Esophagus squamous epithelium (tissue), 5 donors: Measurements from ENCODE around the gene LTBP2. TPM values are rescaled to one million over a fixed set of nuclear protein-coding genes. Genes with fewer than 3 reads are reported as not detected.

ENCODE experiments used
- DNase-seq: peaks from one replicate; lab custom pipeline; 2025; lab: John Stamatoyannopoulos, UW
- H3K27ac ChIP-seq, 4 donors: fragments of 200-600 bp; sonication (generic); one replicate each; pipeline ENCODE4 v1.5.1; 2016 to 2019; ENCODE audit warnings: mild to moderate bottlenecking in 1 of 4
- H3K27me3 ChIP-seq, 4 donors: fragments of 200-600 bp; sonication (generic); 1 replicate in 3 of 4; 2 replicates in 1 of 4; pipeline versions ENCODE4 v1.5.1 to v1.6.0; 2017 to 2021; ENCODE audit warnings: antibody characterized with exemption in 1 of 4
- H3K36me3 ChIP-seq, 3 donors: fragments of 200-600 bp; sonication (generic); one replicate each; pipeline ENCODE4 v1.5.1; 2016 to 2019
- H3K4me1 ChIP-seq, 3 donors: fragments of 200-600 bp; sonication (generic); one replicate each; pipeline ENCODE4 v1.5.1; 2017 to 2019
- H3K4me3 ChIP-seq, 4 donors: fragments of 200-600 bp; sonication (generic); 1 replicate in 3 of 4; 2 replicates in 1 of 4; pipeline ENCODE4 v1.5.1; 2016 to 2019; ENCODE audit warnings: mild to moderate bottlenecking in 2 of 4, moderate library complexity in 1 of 4
- H3K9me3 ChIP-seq, 3 donors: fragments of 200-600 bp; sonication (generic); one replicate each; pipeline ENCODE4 v1.5.1; 2016 to 2019
- POLR2A ChIP-seq, 4 donors: fragments of 450-650 bp; IDR thresholded peaks; one replicate each; pipeline ENCODE4 v1.6.1; 2017; ENCODE audit warnings: antibody characterized with exemption in 4 of 4, mild to moderate bottlenecking in 4 of 4, moderate library complexity in 3 of 4
- WGBS, 2 donors: methylation state at CpG; one replicate each; pipeline ENCODE4 v1.1.5; 2018; 5-methylcytosine and 5-hydroxymethylcytosine counted together
- intact Hi-C: fragments of 100-400 bp; cut with DNase I; formaldehyde crosslinking; loops from one replicate; pipeline ENCODE4 v1.15.0; 2022
- total RNA-seq, 4 donors: library from RNA; depleted of rRNA; stranded (reverse); fragments of >200 nt; gene quantifications; one replicate each; pipeline ENCODE4 v1.1.0, GENCODE V29; 2016
- TF ChIP-seq, protein P1 (sequence below), 6 experiments: fragments of 450-650 bp in 4 of 6; fragments of 200-600 bp in 2 of 6; sonication (generic) in 2 of 6; IDR thresholded peaks; one replicate each; pipeline ENCODE4 v1.5.1; 2016 to 2019; ENCODE audit warnings: antibody characterized with exemption in 6 of 6, mild to moderate bottlenecking in 4 of 6, moderate library complexity in 4 of 6
- donor health status: DM: yes; HTN: yes; CAD: no.

The LTBP2 gene
- total RNA-seq, 4 donors from 2014 or later, result 10.3 to 41.6 (median 17.0) TPM

DNA sequence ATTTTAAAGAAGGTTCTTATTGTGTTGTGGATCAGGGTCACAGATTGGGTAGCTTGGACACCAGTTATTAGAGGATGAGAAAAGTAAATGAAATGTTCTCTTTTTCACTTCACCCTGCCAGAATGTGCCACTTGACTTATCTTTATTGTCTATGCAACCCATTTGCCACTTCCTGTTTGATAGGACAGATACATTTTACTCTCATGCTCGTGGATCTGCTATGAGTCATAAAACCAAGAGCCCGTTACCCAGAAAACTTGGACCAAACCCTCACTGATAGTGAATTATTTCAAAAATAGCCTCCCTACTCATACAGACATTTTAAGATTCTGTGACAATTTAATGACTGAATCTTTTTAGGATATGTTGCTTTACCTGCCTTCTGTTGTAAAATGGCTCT, 116.7 kb downstream of the LTBP2 start:
- intact Hi-C loops, result no loop called here
- Histone ChIP-seq H3K36me3 (peaks cover 0 to 18% (median 0%) of the 10 kb centered on the region in 3 donors), H3K27me3 (no peaks in the 10 kb centered on the region), H3K4me1 (peaks cover 0 to 40% (median 9%) of the 10 kb centered on the region in 3 donors), H3K4me3 (no peak overlapping the region), H3K27ac (peak overlapping the region in 1 of 4 donors; percentile 95), H3K9me3 (no peaks in the 10 kb centered on the region)
- WGBS, 2 donors, result 40 to 56% methylated on average over 2 of the region's 2 CpGs
- TF ChIP-seq POLR2A (IDR thresholded peaks at IDR 0.05), result no peak
- TF ChIP-seq, protein P1, sequence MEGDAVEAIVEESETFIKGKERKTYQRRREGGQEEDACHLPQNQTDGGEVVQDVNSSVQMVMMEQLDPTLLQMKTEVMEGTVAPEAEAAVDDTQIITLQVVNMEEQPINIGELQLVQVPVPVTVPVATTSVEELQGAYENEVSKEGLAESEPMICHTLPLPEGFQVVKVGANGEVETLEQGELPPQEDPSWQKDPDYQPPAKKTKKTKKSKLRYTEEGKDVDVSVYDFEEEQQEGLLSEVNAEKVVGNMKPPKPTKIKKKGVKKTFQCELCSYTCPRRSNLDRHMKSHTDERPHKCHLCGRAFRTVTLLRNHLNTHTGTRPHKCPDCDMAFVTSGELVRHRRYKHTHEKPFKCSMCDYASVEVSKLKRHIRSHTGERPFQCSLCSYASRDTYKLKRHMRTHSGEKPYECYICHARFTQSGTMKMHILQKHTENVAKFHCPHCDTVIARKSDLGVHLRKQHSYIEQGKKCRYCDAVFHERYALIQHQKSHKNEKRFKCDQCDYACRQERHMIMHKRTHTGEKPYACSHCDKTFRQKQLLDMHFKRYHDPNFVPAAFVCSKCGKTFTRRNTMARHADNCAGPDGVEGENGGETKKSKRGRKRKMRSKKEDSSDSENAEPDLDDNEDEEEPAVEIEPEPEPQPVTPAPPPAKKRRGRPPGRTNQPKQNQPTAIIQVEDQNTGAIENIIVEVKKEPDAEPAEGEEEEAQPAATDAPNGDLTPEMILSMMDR (IDR thresholded peaks at IDR 0.05), result no peak
- DNase-seq, result no peak

DNA sequence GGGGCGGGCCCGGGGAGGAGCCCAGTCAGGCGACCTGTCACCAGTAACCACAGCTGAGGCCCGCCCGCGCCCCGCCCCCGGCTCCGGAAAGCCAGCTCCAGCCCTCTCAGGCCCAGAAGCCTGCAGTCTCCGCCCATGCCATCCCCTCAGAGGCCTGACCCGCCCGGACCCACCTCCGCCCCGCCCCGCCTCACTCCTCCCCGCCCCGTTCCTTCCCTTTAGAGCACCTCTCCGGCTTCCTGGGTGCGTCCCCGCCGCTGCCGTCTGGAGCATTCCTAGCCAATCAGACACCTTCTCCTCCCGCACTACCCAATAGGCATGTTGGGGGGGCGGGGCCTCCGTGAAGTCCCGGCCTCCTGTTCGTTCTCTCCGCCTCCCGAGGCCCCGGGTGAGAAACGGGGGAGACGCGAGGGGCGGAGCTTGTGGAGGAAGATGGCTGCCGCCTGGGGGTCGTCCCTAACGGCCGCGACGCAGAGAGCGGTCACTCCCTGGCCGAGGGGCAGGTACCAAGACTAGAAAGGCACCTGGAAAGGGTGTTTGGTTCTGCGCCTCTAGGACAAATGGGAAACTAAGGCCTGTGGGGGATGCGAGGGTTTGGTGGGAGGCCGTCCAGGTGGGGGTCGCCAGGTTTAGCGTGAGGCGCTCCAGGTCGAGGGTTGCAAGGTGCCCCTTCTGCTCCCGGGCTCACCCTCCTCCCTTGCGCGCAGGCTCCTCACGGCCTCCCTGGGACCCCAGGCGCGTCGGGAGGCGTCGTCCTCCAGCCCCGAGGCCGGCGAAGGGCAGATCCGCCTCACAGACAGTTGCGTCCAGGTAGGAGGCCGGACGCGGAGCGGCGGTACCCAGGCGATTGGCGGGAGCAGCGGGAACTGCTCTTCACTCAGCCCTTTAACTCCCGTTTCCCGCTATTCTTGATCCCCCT, 118.4 kb downstream of the LTBP2 start, which contains the start of gene ISCA2:
TSS of gene ISCA2 (plus strand) at position 423 of the 919 bp plus-strand sequence. CDS start at position 433, 10 bp downstream.
- 0% methylated on average over 1 to 10 of the region's 73 CpGs for WGBS, 2 donors
- Histone ChIP-seq H3K9me3 (no peaks in the 10 kb centered on the region), H3K36me3 (peaks cover 0 to 14% (median 0%) of the 10 kb centered on the region in 3 donors), H3K27me3 (no peaks in the 10 kb centered on the region), H3K4me1 (peaks cover 0 to 58% (median 12%) of the 10 kb centered on the region in 3 donors), H3K27ac (peak within 1 kb of the TSS; percentile 86 to 97 (median 96)), H3K4me3 (peak within 1 kb of the TSS; percentile 74 to 99 (median 86))
- intact Hi-C loops, result no loop called here
- peak; percentile 100 for DNase-seq
- peak in 2 of 4 donors; percentile 14 to 35 for TF ChIP-seq POLR2A (IDR thresholded peaks at IDR 0.05)
- TF ChIP-seq, protein P1 (IDR thresholded peaks at IDR 0.05), result no peak

DNA sequence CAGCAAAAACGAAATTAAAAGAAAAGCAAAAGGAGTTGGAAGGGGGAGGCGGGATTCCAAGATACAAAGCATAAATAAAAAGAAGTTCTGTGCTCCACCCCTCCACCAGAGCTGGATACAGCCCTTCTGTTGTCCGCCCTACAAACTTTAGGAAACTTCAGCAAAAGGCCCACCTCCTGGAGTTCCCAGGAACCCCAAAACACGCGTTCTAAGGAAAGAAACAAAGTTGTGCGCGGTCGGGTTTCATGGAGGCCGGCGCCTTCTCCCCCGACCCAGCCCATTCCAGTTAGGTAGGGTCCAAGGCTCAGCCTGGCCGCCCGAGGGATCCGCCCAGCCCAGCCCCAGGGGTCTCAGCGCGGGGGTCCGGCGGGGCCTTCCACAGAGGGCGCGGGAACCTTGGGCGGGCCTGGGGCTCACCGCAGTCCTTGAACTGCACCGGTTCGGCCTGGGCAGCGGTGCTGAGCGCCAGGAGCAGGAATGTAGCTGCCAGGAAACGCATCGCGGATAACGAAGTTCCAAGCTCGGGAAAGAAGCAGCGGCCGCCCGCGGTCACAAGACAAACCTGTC, 119.2 kb downstream of the LTBP2 start, which contains the start of gene NPC2:
TSS of gene NPC2 (minus strand) at position 530 of the 567 bp plus-strand sequence. CDS start at position 499, 31 bp downstream.
- peak in 2 of 4 donors; percentile 64 to 73 for TF ChIP-seq POLR2A (IDR thresholded peaks at IDR 0.05)
- TF ChIP-seq, protein P1 (IDR thresholded peaks at IDR 0.05), result no peak
- intact Hi-C loops, result no loop called here
- peak within 1 kb of the TSS; percentile 74 to 99 (median 86) for H3K4me3 ChIP-seq
- peaks cover 0 to 61% (median 13%) of the 10 kb centered on the region in 3 donors for H3K4me1 ChIP-seq
- peak within 1 kb of the TSS; percentile 86 to 97 (median 96) for H3K27ac ChIP-seq
- no peak for DNase-seq
- no peaks in the 10 kb centered on the region for H3K27me3 ChIP-seq
- 0% methylated on average over 5 of the region's 35 CpGs for WGBS, 2 donors
- H3K9me3 ChIP-seq, result no peaks in the 10 kb centered on the region
- H3K36me3 ChIP-seq, result peaks cover 0 to 14% (median 0%) of the 10 kb centered on the region in 3 donors

DNA sequence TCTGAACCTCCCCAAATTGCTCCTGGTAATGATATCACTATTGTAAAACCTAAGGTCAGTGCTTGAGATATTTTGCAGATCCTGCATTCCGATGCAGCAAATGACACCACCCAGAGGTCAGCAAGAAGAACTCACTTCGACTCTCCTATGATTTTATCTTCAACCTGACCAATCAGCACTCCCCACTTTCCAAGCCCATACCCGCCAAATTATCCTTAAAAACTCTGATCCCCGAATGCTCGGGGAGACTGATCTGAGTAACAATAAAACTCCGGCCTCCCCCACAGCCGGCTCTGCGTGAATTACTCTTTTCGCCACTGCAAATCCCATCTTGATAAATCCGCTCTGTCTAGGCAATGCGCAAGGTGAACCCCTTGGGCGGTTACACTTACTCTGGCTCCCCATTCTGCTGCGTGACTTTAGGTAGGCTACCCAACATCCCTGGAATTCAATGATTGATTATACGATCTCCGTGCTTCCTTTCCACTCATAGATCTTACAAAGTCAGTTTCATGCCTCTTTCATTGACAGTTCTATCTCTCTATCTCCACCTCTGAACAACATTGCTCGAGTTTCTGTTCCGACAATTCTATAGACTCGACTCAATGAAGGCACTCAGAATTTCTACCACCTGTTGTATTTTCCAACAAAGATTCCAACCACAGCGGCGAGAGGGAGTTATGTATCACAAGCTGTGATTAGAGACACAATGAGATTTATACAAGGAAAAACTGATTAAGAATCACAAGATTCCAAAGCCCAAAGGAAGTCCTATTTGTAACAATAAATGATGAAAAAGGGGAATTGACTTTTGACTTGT, 119.9 kb downstream of the LTBP2 start:
- Histone ChIP-seq H3K4me1 (peaks cover 0 to 61% (median 13%) of the 10 kb centered on the region in 3 donors), H3K4me3 (peak overlapping the region; percentile 74 to 99 (median 86)), H3K9me3 (no peaks in the 10 kb centered on the region), H3K36me3 (peaks cover 0 to 14% (median 0%) of the 10 kb centered on the region in 3 donors), H3K27ac (peak overlapping the region; percentile 86 to 97 (median 96)), H3K27me3 (no peaks in the 10 kb centered on the region)
- TF ChIP-seq POLR2A (IDR thresholded peaks at IDR 0.05), result no peak
- TF ChIP-seq, protein P1 (IDR thresholded peaks at IDR 0.05), result peak in 3 of 6 experiments; percentile 5 to 33 (median 26)
- DNase-seq, result no peak
- intact Hi-C loops, result no loop called here
- 2 to 4% methylated on average over 20 of the region's 20 CpGs for WGBS, 2 donors
